ENCODE measurements around the gene NOL9. TPM values are rescaled to one million over a fixed set of nuclear protein-coding genes. Genes with fewer than 3 reads are reported as not detected.

The NOL9 gene
- total and polyA plus RNA-seq, 2 of the 13 experiments (the other 11 are each of a cell fraction or from before 2014, with no cell fraction given): 18.0 to 24.7 TPM

DNA sequence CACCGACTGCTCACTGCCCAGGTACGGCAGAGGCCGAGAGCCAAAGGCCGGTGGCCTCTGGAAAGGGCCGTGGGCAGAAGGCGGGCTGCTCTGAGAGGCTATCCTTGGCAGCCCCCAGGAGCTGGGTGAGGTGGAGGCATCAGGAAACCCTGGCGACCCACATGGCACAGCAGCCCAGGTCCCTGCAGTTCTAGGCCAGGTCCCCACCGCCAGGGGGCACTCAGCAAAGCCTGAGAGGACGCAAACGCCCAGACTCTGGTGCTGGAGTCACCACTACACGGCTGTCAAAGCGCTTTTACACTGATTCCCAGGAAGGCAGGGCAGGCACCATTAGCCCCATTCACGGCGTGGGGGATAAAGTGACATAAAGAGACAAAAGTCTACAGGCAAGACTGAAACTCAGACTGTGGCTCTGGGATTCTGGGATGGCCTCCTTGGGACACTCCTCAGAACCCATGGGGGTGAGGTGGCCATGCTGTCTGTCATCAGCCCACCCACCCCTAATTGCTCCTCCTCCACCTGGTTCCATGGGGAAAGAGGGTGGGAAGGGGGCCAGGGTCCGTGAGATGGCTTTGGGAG, 67.8 kb downstream of the NOL9 start (continued):
- TF ChIP-seq, protein P1, sequence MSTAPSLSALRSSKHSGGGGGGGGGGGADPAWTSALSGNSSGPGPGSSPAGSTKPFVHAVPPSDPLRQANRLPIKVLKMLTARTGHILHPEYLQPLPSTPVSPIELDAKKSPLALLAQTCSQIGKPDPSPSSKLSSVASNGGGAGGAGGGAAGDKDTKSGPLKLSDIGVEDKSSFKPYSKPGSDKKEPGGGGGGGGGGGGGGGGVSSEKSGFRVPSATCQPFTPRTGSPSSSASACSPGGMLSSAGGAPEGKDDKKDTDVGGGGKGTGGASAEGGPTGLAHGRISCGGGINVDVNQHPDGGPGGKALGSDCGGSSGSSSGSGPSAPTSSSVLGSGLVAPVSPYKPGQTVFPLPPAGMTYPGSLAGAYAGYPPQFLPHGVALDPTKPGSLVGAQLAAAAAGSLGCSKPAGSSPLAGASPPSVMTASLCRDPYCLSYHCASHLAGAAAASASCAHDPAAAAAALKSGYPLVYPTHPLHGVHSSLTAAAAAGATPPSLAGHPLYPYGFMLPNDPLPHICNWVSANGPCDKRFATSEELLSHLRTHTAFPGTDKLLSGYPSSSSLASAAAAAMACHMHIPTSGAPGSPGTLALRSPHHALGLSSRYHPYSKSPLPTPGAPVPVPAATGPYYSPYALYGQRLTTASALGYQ (CRISPR knock-in tag; IDR thresholded peaks at IDR 0.05): no peak
- TF ChIP-seq ZNF510 (CRISPR knock-in tag; IDR thresholded peaks at IDR 0.05; ENCODE audit: low read depth) (no peak), ARNT2 (CRISPR knock-in tag; IDR thresholded peaks at IDR 0.05; ENCODE audit: low read depth) (no peak), KDM5B (CRISPR knock-in tag; IDR thresholded peaks at IDR 0.05; ENCODE audit: borderline replicate concordance) (0 out of 2 replicates have a peak, but pooled peaks have one; percentile 27), BORCS8-MEF2B (CRISPR knock-in tag; IDR thresholded peaks at IDR 0.05) (0 out of 2 replicates have a peak, but pooled peaks have one; percentile 37), ZFP41 (CRISPR knock-in tag; IDR thresholded peaks at IDR 0.05; ENCODE audit: borderline replicate concordance) (no peak), ZNF296 (CRISPR knock-in tag; conservative IDR thresholded peaks at IDR 0.05) (no peak), WIZ (CRISPR knock-in tag; IDR thresholded peaks at IDR 0.05) (no peak), PPARG (CRISPR knock-in tag; conservative IDR thresholded peaks at IDR 0.05) (no peak), ZNF24 (IDR thresholded peaks at IDR 0.05) (no peak), MBNL3 (CRISPR knock-in tag; conservative IDR thresholded peaks at IDR 0.05) (no peak), ZBTB7A (CRISPR knock-in tag; IDR thresholded peaks at IDR 0.05) (0 out of 2 replicates have a peak, but pooled peaks have one; percentile 57), MYPOP (CRISPR knock-in tag; IDR thresholded peaks at IDR 0.05) (no peak)
- TF ChIP-seq, protein P2, sequence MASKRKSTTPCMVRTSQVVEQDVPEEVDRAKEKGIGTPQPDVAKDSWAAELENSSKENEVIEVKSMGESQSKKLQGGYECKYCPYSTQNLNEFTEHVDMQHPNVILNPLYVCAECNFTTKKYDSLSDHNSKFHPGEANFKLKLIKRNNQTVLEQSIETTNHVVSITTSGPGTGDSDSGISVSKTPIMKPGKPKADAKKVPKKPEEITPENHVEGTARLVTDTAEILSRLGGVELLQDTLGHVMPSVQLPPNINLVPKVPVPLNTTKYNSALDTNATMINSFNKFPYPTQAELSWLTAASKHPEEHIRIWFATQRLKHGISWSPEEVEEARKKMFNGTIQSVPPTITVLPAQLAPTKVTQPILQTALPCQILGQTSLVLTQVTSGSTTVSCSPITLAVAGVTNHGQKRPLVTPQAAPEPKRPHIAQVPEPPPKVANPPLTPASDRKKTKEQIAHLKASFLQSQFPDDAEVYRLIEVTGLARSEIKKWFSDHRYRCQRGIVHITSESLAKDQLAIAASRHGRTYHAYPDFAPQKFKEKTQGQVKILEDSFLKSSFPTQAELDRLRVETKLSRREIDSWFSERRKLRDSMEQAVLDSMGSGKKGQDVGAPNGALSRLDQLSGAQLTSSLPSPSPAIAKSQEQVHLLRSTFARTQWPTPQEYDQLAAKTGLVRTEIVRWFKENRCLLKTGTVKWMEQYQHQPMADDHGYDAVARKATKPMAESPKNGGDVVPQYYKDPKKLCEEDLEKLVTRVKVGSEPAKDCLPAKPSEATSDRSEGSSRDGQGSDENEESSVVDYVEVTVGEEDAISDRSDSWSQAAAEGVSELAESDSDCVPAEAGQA (IDR thresholded peaks at IDR 0.05; ENCODE audit: low read depth): no peak
- TF ChIP-seq, protein P2 (CRISPR knock-in tag; IDR thresholded peaks at IDR 0.05; ENCODE audit: borderline replicate concordance): no peak
- TF ChIP-seq, protein P3, sequence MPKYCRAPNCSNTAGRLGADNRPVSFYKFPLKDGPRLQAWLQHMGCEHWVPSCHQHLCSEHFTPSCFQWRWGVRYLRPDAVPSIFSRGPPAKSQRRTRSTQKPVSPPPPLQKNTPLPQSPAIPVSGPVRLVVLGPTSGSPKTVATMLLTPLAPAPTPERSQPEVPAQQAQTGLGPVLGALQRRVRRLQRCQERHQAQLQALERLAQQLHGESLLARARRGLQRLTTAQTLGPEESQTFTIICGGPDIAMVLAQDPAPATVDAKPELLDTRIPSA (CRISPR knock-in tag; IDR thresholded peaks at IDR 0.05; ENCODE audit: borderline replicate concordance): no peak
- TF ChIP-seq, protein P4, sequence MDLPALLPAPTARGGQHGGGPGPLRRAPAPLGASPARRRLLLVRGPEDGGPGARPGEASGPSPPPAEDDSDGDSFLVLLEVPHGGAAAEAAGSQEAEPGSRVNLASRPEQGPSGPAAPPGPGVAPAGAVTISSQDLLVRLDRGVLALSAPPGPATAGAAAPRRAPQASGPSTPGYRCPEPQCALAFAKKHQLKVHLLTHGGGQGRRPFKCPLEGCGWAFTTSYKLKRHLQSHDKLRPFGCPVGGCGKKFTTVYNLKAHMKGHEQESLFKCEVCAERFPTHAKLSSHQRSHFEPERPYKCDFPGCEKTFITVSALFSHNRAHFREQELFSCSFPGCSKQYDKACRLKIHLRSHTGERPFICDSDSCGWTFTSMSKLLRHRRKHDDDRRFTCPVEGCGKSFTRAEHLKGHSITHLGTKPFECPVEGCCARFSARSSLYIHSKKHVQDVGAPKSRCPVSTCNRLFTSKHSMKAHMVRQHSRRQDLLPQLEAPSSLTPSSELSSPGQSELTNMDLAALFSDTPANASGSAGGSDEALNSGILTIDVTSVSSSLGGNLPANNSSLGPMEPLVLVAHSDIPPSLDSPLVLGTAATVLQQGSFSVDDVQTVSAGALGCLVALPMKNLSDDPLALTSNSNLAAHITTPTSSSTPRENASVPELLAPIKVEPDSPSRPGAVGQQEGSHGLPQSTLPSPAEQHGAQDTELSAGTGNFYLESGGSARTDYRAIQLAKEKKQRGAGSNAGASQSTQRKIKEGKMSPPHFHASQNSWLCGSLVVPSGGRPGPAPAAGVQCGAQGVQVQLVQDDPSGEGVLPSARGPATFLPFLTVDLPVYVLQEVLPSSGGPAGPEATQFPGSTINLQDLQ (CRISPR knock-in tag; IDR thresholded peaks at IDR 0.05): no peak
